Neutrophil (primary cell): ENCODE data around the gene ZNF549.
"Not testable (repeated sequence)": the region's sequence is repeated elsewhere in the genome, so short reads cannot be mapped to it uniquely, and the experiment has no call there.

Source experiments
- H3K27ac ChIP-seq: fragments of 200-600 bp; sonication (generic); 2 replicates; pipeline ENCODE4 v1.5.1; 2016; ENCODE audit warnings: mild to moderate bottlenecking, moderate library complexity
- H3K27me3 ChIP-seq: fragments of 200-600 bp; sonication (generic); 2 replicates; pipeline ENCODE4 v1.6.0; 2016; ENCODE audit warnings: mild to moderate bottlenecking
- H3K36me3 ChIP-seq: fragments of 200-600 bp; sonication (generic); 2 replicates; pipeline ENCODE4 v1.5.1; 2017
- H3K4me1 ChIP-seq, 2 experiments: fragments of 200-600 bp in 1 of 2; sonication (generic) in 1 of 2; 1 replicate in 1 of 2; 2 replicates in 1 of 2; pipeline versions ENCODE4 v1.5.1 to v1.6.1; 2013 to 2016; ENCODE audit warnings: low read depth in 1 of 2, low read length in 1 of 2, mild to moderate bottlenecking in 1 of 2, moderate library complexity in 1 of 2; ENCODE audit not compliant: control insufficient read depth in 1 of 2, insufficient read depth in 1 of 2
- H3K4me3 ChIP-seq, 2 experiments: fragments of 200-600 bp in 1 of 2; sonication (generic) in 1 of 2; 1 replicate in 1 of 2; 2 replicates in 1 of 2; pipeline ENCODE4 v1.5.1; 2013 to 2016; ENCODE audit warnings: low read depth in 1 of 2, low read length in 1 of 2, mild to moderate bottlenecking in 1 of 2, moderate library complexity in 1 of 2
- H3K9me3 ChIP-seq: fragments of 200-600 bp; sonication (generic); 2 replicates; pipeline ENCODE4 v1.5.1; 2016
- TF ChIP-seq, protein P1 (sequence below): fragments of 200-600 bp; sonication (generic); IDR thresholded peaks from 2 replicates; pipeline ENCODE4 v1.5.1; 2016; ENCODE audit warnings: antibody characterized with exemption

Gene ZNF549

DNA sequence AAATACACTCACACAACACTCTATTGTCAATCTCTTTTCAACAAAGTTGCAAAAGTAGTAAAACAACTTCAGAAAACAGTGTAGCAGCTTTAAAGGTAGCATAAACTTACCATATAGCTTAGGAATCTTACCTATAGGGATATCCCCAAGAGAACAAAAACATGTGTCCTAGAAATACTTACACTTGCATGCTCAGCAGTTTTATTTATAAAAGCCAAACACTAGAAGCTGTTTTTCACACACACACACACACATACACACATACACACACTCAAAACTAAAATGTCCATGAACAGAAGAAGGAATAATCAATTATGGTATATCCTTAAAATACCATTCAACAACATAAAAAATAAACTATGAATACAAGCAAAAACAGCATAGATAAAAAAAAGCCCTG is 15.7 kb upstream of the ZNF549 start:
- Histone ChIP-seq H3K9me3 (peaks cover 29% of the 10 kb centered on the region), H3K27me3 (no peaks in the 10 kb centered on the region), H3K36me3 (peaks cover 8% of the 10 kb centered on the region), H3K27ac (no peak overlapping the region), H3K4me1 (no peaks in the 10 kb centered on the region), H3K4me3 (no peak overlapping the region)
- TF ChIP-seq, protein P1, sequence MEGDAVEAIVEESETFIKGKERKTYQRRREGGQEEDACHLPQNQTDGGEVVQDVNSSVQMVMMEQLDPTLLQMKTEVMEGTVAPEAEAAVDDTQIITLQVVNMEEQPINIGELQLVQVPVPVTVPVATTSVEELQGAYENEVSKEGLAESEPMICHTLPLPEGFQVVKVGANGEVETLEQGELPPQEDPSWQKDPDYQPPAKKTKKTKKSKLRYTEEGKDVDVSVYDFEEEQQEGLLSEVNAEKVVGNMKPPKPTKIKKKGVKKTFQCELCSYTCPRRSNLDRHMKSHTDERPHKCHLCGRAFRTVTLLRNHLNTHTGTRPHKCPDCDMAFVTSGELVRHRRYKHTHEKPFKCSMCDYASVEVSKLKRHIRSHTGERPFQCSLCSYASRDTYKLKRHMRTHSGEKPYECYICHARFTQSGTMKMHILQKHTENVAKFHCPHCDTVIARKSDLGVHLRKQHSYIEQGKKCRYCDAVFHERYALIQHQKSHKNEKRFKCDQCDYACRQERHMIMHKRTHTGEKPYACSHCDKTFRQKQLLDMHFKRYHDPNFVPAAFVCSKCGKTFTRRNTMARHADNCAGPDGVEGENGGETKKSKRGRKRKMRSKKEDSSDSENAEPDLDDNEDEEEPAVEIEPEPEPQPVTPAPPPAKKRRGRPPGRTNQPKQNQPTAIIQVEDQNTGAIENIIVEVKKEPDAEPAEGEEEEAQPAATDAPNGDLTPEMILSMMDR, result no peak

- Histone ChIP-seq H3K4me1 (no peaks in the 10 kb centered on the region), H3K36me3 (no peaks in the 10 kb centered on the region), H3K9me3 (peaks cover 21% of the 10 kb centered on the region), H3K27ac (no peak overlapping the region), H3K4me3 (no peak overlapping the region), H3K27me3 (no peaks in the 10 kb centered on the region)
- TF ChIP-seq, protein P1, result no peak
Observed at GRCh38 chr19:57512845-57513244, 14.3 kb upstream of the ZNF549 start.

- Histone ChIP-seq H3K9me3 (peaks cover 22% of the 10 kb centered on the region), H3K36me3 (no peaks in the 10 kb centered on the region), H3K4me1 (no peaks in the 10 kb centered on the region)
Observed at GRCh38 chr19:57515255-57515654, 11.9 kb upstream of the ZNF549 start.

DNA sequence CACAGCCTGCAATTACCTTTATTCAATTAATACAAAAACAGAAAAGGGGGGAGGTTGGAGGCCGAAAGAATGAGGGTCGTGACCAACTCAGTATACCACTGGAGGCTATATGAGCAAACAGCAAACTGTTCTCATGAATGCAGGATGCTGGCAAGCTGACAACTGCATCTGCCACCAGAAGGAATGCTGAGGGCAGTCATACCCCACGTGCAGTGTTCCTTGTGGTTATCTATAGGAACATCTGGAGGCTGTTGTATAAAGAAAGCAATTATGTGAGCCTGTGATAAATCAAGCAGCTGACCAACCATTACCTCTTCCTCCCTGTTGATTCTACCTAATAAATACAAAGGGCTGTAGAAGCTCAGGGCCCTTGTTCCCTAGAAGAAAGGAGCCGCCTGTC is 9.1 kb upstream of the ZNF549 start:
- peaks cover 15% of the 10 kb centered on the region for H3K9me3 ChIP-seq
- H3K4me1 ChIP-seq, H3K4me3 ChIP-seq, H3K27ac ChIP-seq, H3K36me3 ChIP-seq, H3K27me3 ChIP-seq: not testable (repeated sequence)

More at GRCh38 chr19:57515255-57515654, 11.9 kb upstream of the ZNF549 start:
- Histone ChIP-seq H3K27ac (no peak overlapping the region), H3K4me3 (no peak overlapping the region), H3K27me3 (no peaks in the 10 kb centered on the region)
- TF ChIP-seq, protein P1, result no peak

DNA sequence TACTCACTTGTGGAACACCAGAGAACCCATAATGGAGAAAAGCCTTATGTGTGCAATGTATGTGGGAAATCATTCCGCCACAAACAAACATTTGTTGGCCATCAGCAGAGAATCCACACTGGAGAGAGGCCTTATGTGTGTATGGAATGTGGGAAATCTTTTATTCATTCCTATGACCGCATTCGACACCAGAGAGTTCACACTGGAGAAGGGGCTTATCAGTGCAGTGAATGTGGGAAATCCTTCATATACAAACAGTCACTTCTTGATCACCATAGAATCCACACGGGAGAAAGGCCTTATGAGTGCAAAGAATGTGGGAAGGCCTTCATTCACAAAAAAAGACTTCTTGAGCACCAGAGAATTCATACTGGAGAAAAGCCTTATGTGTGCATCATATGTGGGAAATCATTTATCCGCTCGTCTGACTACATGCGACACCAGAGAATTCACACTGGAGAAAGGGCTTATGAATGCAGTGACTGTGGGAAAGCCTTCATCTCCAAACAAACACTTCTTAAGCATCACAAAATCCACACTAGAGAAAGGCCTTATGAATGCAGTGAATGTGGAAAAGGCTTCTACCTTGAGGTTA is 10.9 kb downstream of the ZNF549 start:
- TF ChIP-seq, protein P1, result no peak
- H3K9me3 ChIP-seq, result peaks cover 73% of the 10 kb centered on the region
- no peaks in the 10 kb centered on the region for H3K4me1 ChIP-seq
- H3K4me3 ChIP-seq, result no peak overlapping the region
- H3K36me3 ChIP-seq, result peaks cover 8% of the 10 kb centered on the region
- H3K27ac ChIP-seq, result no peak overlapping the region
- H3K27me3 ChIP-seq, result no peaks in the 10 kb centered on the region

DNA sequence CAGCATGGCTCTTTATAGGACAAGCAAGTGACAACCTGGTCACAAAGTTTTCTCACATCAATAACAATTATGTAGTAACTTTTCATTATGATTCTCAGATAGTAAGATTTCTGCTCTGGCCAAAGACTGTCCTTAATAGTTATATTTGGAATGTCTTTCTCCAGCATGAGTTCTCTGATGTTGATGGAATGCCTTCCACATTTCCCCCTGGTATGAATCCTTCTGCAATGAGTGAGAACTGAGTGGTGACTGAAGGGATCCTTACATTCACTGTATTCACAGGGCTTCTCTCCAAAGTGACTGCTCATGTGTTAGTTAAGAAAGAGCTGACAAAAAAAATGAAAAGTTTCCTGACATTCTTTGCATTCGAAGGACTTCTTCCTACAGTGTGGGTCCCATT is 19.4 kb downstream of the ZNF549 start:
- TF ChIP-seq, protein P1, result no peak
- H3K4me3 ChIP-seq, result no peak overlapping the region
- H3K4me1 ChIP-seq, result no peaks in the 10 kb centered on the region
- peaks cover 48% of the 10 kb centered on the region for H3K9me3 ChIP-seq
- no peak overlapping the region for H3K27ac ChIP-seq
- H3K36me3 ChIP-seq, result peaks cover 17% of the 10 kb centered on the region
- no peaks in the 10 kb centered on the region for H3K27me3 ChIP-seq
